Neural progenitor cell (in vitro differentiated cells): ENCODE measurements around the gene CAPN10.

ENCODE experiments used
- CTCF ChIP-seq: fragments of 200-600 bp; sonication (generic); IDR thresholded peaks from 2 replicates; pipeline ENCODE4 v1.5.1; 2017; ENCODE audit warnings: antibody characterized with exemption, mild to moderate bottlenecking
- EZH2phosphoT487 ChIP-seq: fragments of 200-600 bp; sonication (generic); IDR thresholded peaks from 2 replicates; pipeline ENCODE4 v1.6.1; 2017; ENCODE audit warnings: antibody characterized with exemption

GRCh38 chr2:240594511-240595380, 8.2 kb downstream of the CAPN10 start:
- TF ChIP-seq CTCF (no peak), EZH2phosphoT487 (no peak)
